Suppressor macrophage (primary cell): Measurements from ENCODE around the gene UBE2D4.
"Not testable (repeated sequence)": the region's sequence is repeated elsewhere in the genome, so short reads cannot be mapped to it uniquely, and the experiment has no call there.

ENCODE experiments used
- DNase-seq, 4 experiments: peaks; one replicate each; pipeline ENCODE4 v3.0.0-alpha.2; 2020 to 2022

UBE2D4 gene

GRCh38 chr7:43914795-43915194 is 11.4 kb upstream of the UBE2D4 start:
- no peak for DNase-seq

DNA sequence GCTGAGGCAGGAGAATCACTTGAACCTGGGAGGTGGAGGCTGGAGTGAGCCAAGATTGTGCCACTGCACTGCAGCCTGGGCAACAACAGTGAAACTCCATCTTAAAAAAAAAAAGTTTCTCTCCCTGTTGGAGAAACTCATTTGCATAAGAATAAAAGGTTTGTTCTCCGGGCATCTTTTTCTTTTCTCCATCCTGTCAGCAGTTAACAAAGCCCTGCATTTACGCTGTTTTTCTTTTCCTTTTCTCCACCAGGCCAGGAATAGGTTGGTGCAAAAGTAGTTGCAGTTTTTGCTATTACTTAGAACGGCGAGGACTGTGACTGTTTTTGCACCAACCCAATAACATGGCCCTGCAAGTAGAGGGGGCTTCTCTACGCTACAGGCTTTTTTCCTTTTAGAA is 10.3 kb upstream of the UBE2D4 start:
- no peak for DNase-seq

- no peak for DNase-seq
Observed at GRCh38 chr7:43921423-43921822, 4.8 kb upstream of the UBE2D4 start.

DNA sequence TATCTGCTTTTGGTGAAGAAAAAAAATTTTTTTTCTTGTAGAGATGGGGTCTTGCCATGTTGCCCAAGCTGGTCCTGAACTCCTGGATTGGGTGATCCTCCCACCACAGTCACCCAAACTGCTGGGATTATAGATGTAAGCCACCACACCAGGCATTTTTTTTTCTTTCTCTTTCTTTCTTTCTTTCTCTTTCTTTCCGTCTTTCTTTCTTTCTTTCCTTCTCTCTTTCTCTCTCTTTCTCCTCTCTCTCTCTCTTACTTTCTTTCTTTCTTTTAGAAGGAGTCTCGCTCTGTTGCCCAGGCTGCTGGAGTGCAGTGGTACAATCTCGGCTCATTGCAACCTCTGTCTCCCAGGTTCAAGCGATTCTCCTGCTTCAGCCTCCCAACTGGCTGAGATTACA is 3.5 kb upstream of the UBE2D4 start:
- no peak for DNase-seq

- no peak for DNase-seq
Observed at GRCh38 chr7:43926798-43927123, 525 bp downstream of the UBE2D4 start.

DNA sequence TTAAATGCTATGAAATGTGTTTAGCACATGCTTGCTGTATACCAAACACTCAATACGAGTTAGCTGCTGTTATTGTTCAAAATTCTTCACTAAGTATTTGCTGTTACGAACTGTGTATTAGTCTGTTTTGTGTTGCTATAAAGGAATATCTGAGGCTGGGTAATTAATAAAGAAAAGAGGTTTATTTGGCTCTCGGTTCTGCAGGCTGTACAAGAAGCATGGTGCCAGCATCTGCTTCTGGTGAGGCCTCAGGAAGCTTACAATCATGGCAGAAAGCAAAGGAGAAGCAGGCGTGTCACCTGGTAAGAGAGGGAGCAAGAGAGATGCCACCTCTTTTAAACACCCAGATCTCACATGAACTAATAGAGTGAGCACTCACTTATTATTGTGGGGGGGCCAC is 1.6 kb downstream of the UBE2D4 start:
- no peak for DNase-seq

DNA sequence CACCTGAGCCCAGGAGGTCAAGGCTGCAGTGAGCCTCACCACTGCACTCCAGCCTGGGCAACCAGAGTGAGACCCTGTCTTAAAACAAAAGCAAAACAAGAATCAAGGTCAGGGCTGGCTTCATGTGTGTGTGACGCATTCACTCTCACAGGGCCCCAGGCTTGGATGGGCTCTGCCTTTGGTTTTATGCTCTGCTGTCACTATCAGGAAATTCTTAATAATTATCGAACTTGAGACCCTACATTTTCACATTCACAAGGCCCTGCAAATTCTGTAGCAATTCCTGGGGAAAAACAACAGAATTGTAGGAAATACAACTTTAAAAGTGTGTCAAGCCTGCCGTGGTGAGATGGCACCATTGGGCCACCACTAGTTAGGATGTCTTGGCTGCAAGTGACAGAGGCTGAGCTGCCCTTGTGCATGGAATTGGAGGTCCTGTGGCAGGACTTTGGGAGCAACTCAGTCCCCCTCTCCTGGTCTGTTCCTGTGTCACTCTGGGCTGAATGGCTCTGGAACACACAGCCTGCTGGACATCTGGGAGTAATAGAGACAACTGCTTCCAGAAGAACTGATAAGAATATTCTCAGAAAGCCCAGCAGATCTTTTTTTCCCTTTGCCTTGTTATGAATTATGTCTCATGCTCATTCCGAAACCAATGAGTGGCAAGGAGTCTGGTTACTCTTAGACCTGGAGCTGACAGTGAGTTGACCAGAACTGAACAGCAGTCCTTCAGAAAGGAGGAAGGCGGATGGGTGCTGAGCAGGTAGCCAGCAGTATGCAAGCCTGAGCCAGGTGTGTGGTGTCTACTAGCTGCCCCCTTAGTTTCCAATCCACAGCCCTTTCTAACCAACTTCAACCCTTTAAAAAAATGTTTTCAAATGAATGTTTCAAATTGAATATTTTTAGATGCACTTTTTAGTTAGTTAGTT is 3.6 kb downstream of the UBE2D4 start:
- no peak for DNase-seq

- DNase-seq: peak in 1 of 4 experiments; percentile 1
Observed at GRCh38 chr7:43931346-43931745, 5.1 kb downstream of the UBE2D4 start.

- no peak for DNase-seq
Observed at GRCh38 chr7:43933902-43934560, 7.8 kb downstream of the UBE2D4 start.

DNA sequence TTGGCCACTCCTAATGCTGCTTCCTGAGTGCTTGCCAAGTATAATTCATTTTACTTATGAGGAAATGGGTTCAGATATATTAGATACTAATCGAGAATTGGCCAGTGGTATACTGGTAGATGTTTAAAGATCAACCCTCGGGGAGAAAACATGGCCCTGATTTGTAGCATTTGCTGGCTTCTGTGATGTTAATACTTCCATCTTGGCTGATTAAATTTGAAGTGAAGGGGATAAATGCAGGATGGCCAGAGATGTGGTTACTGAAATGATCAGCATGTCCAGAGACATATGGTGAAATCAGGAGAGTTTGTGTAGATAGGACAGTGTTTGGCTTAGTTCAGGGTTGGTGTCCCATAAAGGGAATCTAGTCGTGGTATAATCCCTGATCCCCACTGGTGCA is 11.2 kb downstream of the UBE2D4 start:
- DNase-seq: no peak

GRCh38 chr7:43938892-43939482 is 12.8 kb downstream of the UBE2D4 start:
- DNase-seq: no peak

DNA sequence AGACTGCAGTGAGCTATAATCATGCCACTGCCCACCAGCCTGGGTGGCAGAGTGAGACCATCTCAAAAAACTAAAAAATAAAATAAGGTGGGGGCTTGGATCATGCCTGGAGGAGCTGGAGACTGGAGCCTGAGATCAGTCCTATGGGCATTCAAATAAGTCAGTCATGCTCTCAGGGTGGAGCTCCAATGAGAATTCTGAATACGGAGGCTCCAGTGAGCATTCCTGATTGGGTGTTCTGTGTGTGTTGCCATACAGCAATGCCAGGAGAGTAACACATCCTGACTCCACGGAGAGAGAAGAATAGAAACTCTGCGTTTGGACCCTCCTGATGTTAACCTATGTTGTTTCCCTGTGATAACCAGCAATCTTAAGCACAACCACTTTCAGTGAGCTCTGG is 16.0 kb downstream of the UBE2D4 start:
- no peak for DNase-seq

DNA sequence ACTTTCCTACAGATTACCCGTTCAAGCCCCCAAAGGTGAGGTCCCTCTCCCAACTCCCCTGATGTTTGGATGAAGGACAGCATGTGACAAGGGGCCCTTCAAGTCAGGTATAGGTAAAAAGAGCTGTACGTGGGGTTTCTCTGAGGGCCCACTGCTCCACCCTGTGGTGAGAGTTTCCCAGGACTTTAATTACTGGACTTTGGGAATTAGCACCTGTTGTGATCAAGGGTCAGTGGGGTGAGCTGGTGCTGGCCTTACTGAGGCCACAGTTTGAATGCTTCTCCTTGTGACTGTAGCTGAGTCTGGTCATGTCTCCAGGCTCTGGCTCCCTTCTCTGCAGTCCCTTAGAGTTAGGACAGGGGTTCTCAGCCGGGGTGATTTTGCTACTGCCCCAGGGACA is 16.8 kb downstream of the UBE2D4 start:
- no peak for DNase-seq

- no peak for DNase-seq
Observed at GRCh38 chr7:43943417-43944187, 17.4 kb downstream of the UBE2D4 start.

- no peak for DNase-seq
Observed at GRCh38 chr7:43944286-43944685, 18.1 kb downstream of the UBE2D4 start.

DNA sequence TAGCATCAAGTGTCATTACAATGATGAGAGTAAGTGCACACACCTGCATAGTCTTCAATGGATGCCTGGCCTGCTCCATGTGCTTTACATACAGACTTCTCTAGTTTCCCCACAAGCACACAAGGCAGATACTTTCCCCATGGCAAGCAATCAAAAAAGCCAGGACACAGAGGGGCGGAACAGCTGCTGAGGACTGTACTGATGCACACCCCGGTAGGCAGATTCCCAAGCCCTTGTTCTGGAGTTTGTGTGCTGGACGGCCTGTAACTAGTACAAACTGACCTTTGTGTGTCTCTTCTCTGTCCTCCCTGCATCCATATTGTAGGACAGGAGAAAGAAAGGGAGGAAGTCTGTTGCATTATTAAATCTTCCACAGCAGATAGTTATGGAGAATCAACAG is 25.8 kb downstream of the UBE2D4 start:
- DNase-seq: no peak

DNA sequence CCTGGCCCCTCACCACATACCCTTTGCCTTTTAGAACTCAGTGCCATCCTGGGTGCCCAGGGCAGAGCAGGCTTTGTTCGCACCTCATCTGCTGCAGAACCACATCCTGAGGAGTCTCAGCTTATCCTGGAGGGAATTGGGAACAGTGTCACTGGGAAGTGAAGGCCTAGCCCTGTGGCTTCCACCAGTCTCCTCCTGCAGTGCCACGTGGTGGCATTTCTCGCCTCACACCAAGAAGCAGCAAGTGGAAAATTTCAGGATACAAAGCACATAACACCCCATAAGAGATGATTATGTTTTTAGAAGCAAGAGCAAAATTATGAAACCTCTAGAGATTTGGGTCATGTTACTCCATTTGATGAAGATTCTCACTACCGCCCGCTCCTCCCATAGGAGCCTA is 26.8 kb downstream of the UBE2D4 start:
- no peak for DNase-seq

- peak in 2 of 4 experiments; percentile 5 to 15 for DNase-seq
Observed at GRCh38 chr7:43954524-43955228, 28.4 kb downstream of the UBE2D4 start.

- no peak for DNase-seq
Observed at GRCh38 chr7:43956027-43956426, 29.8 kb downstream of the UBE2D4 start.

DNA sequence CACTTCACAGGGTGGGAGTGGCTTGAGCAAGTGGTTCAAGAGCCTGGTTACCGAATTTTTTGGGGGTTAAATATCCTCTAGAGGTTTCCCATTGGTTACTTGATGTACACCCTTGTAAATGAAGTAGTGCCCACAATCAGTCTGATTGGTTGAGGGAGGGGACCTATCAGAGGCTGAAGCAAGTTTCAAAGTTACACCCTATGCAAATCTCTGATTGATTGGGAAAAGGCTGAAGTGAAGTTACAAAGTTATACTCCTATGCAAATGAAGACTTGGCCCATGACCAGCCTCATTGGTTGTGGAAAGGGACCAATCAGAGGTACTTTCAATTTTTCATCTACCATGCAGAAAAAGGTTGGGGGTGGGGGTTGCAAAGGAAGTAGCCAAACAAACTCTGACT is 34.7 kb downstream of the UBE2D4 start:
- DNase-seq: no peak

DNA sequence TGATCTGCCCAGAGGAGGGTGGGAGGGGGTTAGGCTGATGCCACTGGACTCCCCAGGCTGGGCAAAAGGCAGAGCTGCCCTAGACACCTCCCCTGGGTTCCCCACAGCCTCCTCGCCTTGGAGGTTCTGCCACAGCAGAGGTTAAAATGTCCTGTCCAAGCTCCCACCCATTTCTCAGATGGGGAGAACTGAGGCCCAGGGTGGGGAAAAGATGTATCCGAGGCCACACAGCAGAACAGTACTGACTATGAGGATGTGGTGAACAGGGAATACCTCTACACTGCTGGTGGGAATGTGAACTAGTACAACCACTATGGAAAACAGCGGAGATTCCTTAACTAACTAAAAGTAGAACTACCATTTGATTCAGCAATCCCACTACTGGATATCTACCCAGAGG is 40.2 kb downstream of the UBE2D4 start:
- DNase-seq: not testable (repeated sequence)
